WERI-Rb-1 (cell line): Measurements from ENCODE around the gene VAV2.
A peak's percentile ranks its signal among the peaks of the same experiment; 100 is the strongest.

Source experiments
- DNase-seq: peaks from one replicate; pipeline ENCODE4 v3.0.0-alpha.2; 2020
- H3K27ac ChIP-seq: fragments of 250-450 bp; sonication (Bioruptor Pico); 2 replicates; pipeline ENCODE4 v1.5.1; 2020; ENCODE audit warnings: mild to moderate bottlenecking, moderate library complexity
- H3K27me3 ChIP-seq: fragments of 250-450 bp; sonication (Bioruptor Pico); 2 replicates; pipeline ENCODE4 v1.5.1; 2021; ENCODE audit warnings: mild to moderate bottlenecking, low read depth, moderate library complexity; ENCODE audit not compliant: insufficient read depth, severe bottlenecking
- H3K36me3 ChIP-seq: fragments of 250-450 bp; sonication (Bioruptor Pico); 2 replicates; pipeline ENCODE4 v1.5.1; 2020; ENCODE audit warnings: mild to moderate bottlenecking, moderate library complexity
- H3K4me3 ChIP-seq: 2 replicates; pipeline ENCODE4 v1.5.1; 2011; ENCODE audit warnings: low read depth, mild to moderate bottlenecking, control low read depth, low read length
- H3K9me3 ChIP-seq: fragments of 250-450 bp; sonication (Bioruptor Pico); 2 replicates; pipeline ENCODE4 v1.5.1; 2021; ENCODE audit warnings: mild to moderate bottlenecking, moderate library complexity; ENCODE audit not compliant: severe bottlenecking
- CTCF ChIP-seq: IDR thresholded peaks from 2 replicates; pipeline ENCODE4 v1.5.1; 2011; ENCODE audit warnings: low read depth, mild to moderate bottlenecking, control low read depth, inconsistent platforms, low read length

The VAV2 gene

GRCh38 chr9:134028076-134028475, 36.0 kb upstream of the VAV2 start:
- H3K27me3 ChIP-seq = no peaks in the 10 kb centered on the region
- peaks cover 45% of the 10 kb centered on the region for H3K36me3 ChIP-seq
- no peak overlapping the region for H3K4me3 ChIP-seq
- no peak for DNase-seq
- TF ChIP-seq CTCF = no peak
- H3K9me3 ChIP-seq = no peaks in the 10 kb centered on the region
- peak overlapping the region; percentile 82 for H3K27ac ChIP-seq

GRCh38 chr9:134027561-134027960, 35.4 kb upstream of the VAV2 start:
- no peak overlapping the region for H3K4me3 ChIP-seq
- no peak for DNase-seq
- no peaks in the 10 kb centered on the region for H3K9me3 ChIP-seq
- TF ChIP-seq CTCF = no peak
- no peaks in the 10 kb centered on the region for H3K27me3 ChIP-seq
- peak overlapping the region; percentile 82; the same call in 1 of the 2 replicates for H3K27ac ChIP-seq
- H3K36me3 ChIP-seq = peaks cover 41% of the 10 kb centered on the region

GRCh38 chr9:134026981-134027380, 34.9 kb upstream of the VAV2 start:
- Histone ChIP-seq H3K27ac (no peak overlapping the region), H3K4me3 (no peak overlapping the region), H3K27me3 (no peaks in the 10 kb centered on the region), H3K36me3 (peaks cover 41% of the 10 kb centered on the region), H3K9me3 (no peaks in the 10 kb centered on the region)
- no peak for DNase-seq
- no peak for TF ChIP-seq CTCF

GRCh38 chr9:134026581-134026980, 34.5 kb upstream of the VAV2 start:
- H3K27ac ChIP-seq = no peak overlapping the region; the same call in 1 of the 2 replicates
- H3K4me3 ChIP-seq = peak overlapping the region; percentile 70
- DNase-seq = no peak
- no peak for TF ChIP-seq CTCF
- H3K9me3 ChIP-seq = no peaks in the 10 kb centered on the region
- no peaks in the 10 kb centered on the region for H3K27me3 ChIP-seq
- peaks cover 37% of the 10 kb centered on the region for H3K36me3 ChIP-seq

GRCh38 chr9:134025606-134026541, 33.8 kb upstream of the VAV2 start:
- H3K27ac ChIP-seq = peak overlapping the region; percentile 58
- peak; percentile 31; the same call in 1 of the 2 replicates for TF ChIP-seq CTCF
- peak overlapping the region; percentile 70 for H3K4me3 ChIP-seq
- DNase-seq = peak; percentile 52
- no peaks in the 10 kb centered on the region for H3K27me3 ChIP-seq
- H3K36me3 ChIP-seq = peaks cover 30% of the 10 kb centered on the region
- no peaks in the 10 kb centered on the region for H3K9me3 ChIP-seq
